Prostate gland (tissue), 2 donors: ENCODE data around the gene TMPRSS11D.

Experiments used
- POLR2A ChIP-seq: fragments of 450-650 bp; IDR thresholded peaks from one replicate; pipeline ENCODE4 v1.6.1; 2016; ENCODE audit warnings: antibody characterized with exemption, mild to moderate bottlenecking
- TF ChIP-seq, protein P1 (sequence below), 4 experiments: fragments of 200-600 bp in 2 of 4; fragments of 450-650 bp in 2 of 4; sonication (generic) in 2 of 4; IDR thresholded peaks; 1 replicate in 3 of 4; 2 replicates in 1 of 4; pipeline ENCODE4 v1.5.1; 2016 to 2019; ENCODE audit warnings: antibody characterized with exemption in 4 of 4, mild to moderate bottlenecking in 2 of 4, moderate library complexity in 2 of 4

DNA sequence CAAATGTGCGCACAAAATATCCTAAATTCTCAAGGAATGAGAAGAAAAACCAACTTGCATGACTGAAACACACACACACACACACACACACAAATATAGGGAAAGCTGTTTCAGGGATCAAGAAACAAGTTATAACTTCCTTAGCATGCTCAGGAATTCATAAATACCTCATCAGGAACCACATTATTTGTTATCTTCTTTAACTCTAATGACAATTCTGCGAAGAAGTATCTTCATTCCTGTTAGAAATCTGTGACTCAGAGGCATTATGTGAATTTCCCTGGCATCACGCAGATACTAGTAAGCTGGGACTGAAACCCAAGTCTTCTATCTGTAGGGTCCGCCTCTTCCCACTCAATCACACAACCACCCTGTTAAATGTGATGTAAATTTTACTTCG is 49.2 kb upstream of the TMPRSS11D start:
- TF ChIP-seq, protein P1, sequence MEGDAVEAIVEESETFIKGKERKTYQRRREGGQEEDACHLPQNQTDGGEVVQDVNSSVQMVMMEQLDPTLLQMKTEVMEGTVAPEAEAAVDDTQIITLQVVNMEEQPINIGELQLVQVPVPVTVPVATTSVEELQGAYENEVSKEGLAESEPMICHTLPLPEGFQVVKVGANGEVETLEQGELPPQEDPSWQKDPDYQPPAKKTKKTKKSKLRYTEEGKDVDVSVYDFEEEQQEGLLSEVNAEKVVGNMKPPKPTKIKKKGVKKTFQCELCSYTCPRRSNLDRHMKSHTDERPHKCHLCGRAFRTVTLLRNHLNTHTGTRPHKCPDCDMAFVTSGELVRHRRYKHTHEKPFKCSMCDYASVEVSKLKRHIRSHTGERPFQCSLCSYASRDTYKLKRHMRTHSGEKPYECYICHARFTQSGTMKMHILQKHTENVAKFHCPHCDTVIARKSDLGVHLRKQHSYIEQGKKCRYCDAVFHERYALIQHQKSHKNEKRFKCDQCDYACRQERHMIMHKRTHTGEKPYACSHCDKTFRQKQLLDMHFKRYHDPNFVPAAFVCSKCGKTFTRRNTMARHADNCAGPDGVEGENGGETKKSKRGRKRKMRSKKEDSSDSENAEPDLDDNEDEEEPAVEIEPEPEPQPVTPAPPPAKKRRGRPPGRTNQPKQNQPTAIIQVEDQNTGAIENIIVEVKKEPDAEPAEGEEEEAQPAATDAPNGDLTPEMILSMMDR (IDR thresholded peaks at IDR 0.05) = no peak
- no peak for TF ChIP-seq POLR2A
